H1 (cell line): ENCODE data around the gene CAMTA1. TPM values are rescaled to one million over a fixed set of nuclear protein-coding genes. Genes with fewer than 3 reads are reported as not detected.

Source experiments
- POU5F1 ChIP-seq: IDR thresholded peaks from 2 replicates; pipeline ENCODE4 v1.6.1; 2011; ENCODE audit warnings: low read depth, mild to moderate bottlenecking, low read length, moderate library complexity
- TAF7 ChIP-seq: optimal IDR thresholded peaks from 2 replicates; pipeline ENCODE3; 2011; ENCODE audit warnings: low read depth, mild to moderate bottlenecking, inconsistent platforms, low read length, moderate library complexity, borderline replicate concordance
- TBP ChIP-seq: IDR thresholded peaks from 2 replicates; pipeline ENCODE4 v1.6.1; 2011; ENCODE audit warnings: low read depth, low read length, improper control_type of control experiment
- polyA plus RNA-seq, 7 experiments: library from polyadenylated mRNA; depleted of rRNA in 3 of 7; stranded (reverse) in 5 of 7; unstranded in 2 of 7; fragments of >200 nt in 5 of 7; fragments of 200-250 nt in 2 of 7; gene quantifications; 1 replicate in 5 of 7; 2 replicates in 1 of 7; 4 replicates in 1 of 7; pipeline versions ENCODE4 v1.2.1 to v1.2.3, GENCODE V29; 2011 to 2013; ENCODE audit warnings: missing spikeins in 2 of 7, mixed read lengths in 2 of 7
- total RNA-seq: library from RNA; stranded (reverse); fragmentation: NEBNext Ultra II Directional; extraction: Animal tissue kit (Norgen Biotek cat#: 25700); gene quantifications from 2 replicates; pipeline ENCODE4 v1.2.1, GENCODE V29; 2021
- TF ChIP-seq, protein P1 (sequence below): fragments of 300-600 bp; sonication (generic); IDR thresholded peaks from 2 replicates; pipeline ENCODE4 v1.7.1; 2012; ENCODE audit warnings: low read length, moderate library complexity, mild to moderate bottlenecking, inconsistent platforms; ENCODE audit not compliant: insufficient replicate concordance
- TF ChIP-seq, protein P2 (sequence below): IDR thresholded peaks from 2 replicates; pipeline ENCODE4 v1.6.1; 2012; ENCODE audit warnings: inconsistent platforms
- TF ChIP-seq, protein P3 (sequence below), 3 experiments: IDR thresholded peaks; 1 replicate in 2 of 3; 2 replicates in 1 of 3; pipeline versions ENCODE4 v1.5.1 to v1.6.1; 2011; ENCODE audit warnings: low read length in 3 of 3, mild to moderate bottlenecking in 3 of 3, inconsistent platforms in 2 of 3, low read depth in 1 of 3, moderate library complexity in 1 of 3; ENCODE audit not compliant: insufficient read depth in 1 of 3; ENCODE audit errors: control extremely low read depth in 1 of 3

CAMTA1 gene
- total and polyA plus RNA-seq, 2 of the 8 experiments (the other 6 are each of a cell fraction or from before 2014, with no cell fraction given), result 65.0 to 119 TPM

GRCh38 chr1:7454052-7454815, 669.0 kb downstream of the CAMTA1 start (continued):
- TF ChIP-seq, protein P1, sequence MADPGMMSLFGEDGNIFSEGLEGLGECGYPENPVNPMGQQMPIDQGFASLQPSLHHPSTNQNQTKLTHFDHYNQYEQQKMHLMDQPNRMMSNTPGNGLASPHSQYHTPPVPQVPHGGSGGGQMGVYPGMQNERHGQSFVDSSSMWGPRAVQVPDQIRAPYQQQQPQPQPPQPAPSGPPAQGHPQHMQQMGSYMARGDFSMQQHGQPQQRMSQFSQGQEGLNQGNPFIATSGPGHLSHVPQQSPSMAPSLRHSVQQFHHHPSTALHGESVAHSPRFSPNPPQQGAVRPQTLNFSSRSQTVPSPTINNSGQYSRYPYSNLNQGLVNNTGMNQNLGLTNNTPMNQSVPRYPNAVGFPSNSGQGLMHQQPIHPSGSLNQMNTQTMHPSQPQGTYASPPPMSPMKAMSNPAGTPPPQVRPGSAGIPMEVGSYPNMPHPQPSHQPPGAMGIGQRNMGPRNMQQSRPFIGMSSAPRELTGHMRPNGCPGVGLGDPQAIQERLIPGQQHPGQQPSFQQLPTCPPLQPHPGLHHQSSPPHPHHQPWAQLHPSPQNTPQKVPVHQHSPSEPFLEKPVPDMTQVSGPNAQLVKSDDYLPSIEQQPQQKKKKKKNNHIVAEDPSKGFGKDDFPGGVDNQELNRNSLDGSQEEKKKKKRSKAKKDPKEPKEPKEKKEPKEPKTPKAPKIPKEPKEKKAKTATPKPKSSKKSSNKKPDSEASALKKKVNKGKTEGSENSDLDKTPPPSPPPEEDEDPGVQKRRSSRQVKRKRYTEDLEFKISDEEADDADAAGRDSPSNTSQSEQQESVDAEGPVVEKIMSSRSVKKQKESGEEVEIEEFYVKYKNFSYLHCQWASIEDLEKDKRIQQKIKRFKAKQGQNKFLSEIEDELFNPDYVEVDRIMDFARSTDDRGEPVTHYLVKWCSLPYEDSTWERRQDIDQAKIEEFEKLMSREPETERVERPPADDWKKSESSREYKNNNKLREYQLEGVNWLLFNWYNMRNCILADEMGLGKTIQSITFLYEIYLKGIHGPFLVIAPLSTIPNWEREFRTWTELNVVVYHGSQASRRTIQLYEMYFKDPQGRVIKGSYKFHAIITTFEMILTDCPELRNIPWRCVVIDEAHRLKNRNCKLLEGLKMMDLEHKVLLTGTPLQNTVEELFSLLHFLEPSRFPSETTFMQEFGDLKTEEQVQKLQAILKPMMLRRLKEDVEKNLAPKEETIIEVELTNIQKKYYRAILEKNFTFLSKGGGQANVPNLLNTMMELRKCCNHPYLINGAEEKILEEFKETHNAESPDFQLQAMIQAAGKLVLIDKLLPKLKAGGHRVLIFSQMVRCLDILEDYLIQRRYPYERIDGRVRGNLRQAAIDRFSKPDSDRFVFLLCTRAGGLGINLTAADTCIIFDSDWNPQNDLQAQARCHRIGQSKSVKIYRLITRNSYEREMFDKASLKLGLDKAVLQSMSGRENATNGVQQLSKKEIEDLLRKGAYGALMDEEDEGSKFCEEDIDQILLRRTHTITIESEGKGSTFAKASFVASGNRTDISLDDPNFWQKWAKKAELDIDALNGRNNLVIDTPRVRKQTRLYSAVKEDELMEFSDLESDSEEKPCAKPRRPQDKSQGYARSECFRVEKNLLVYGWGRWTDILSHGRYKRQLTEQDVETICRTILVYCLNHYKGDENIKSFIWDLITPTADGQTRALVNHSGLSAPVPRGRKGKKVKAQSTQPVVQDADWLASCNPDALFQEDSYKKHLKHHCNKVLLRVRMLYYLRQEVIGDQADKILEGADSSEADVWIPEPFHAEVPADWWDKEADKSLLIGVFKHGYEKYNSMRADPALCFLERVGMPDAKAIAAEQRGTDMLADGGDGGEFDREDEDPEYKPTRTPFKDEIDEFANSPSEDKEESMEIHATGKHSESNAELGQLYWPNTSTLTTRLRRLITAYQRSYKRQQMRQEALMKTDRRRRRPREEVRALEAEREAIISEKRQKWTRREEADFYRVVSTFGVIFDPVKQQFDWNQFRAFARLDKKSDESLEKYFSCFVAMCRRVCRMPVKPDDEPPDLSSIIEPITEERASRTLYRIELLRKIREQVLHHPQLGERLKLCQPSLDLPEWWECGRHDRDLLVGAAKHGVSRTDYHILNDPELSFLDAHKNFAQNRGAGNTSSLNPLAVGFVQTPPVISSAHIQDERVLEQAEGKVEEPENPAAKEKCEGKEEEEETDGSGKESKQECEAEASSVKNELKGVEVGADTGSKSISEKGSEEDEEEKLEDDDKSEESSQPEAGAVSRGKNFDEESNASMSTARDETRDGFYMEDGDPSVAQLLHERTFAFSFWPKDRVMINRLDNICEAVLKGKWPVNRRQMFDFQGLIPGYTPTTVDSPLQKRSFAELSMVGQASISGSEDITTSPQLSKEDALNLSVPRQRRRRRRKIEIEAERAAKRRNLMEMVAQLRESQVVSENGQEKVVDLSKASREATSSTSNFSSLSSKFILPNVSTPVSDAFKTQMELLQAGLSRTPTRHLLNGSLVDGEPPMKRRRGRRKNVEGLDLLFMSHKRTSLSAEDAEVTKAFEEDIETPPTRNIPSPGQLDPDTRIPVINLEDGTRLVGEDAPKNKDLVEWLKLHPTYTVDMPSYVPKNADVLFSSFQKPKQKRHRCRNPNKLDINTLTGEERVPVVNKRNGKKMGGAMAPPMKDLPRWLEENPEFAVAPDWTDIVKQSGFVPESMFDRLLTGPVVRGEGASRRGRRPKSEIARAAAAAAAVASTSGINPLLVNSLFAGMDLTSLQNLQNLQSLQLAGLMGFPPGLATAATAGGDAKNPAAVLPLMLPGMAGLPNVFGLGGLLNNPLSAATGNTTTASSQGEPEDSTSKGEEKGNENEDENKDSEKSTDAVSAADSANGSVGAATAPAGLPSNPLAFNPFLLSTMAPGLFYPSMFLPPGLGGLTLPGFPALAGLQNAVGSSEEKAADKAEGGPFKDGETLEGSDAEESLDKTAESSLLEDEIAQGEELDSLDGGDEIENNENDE, result no peak
- TF ChIP-seq, protein P2, sequence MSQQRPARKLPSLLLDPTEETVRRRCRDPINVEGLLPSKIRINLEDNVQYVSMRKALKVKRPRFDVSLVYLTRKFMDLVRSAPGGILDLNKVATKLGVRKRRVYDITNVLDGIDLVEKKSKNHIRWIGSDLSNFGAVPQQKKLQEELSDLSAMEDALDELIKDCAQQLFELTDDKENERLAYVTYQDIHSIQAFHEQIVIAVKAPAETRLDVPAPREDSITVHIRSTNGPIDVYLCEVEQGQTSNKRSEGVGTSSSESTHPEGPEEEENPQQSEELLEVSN, result 0 out of 2 replicates have a peak, but pooled peaks have one; percentile 38
- TF ChIP-seq TAF7, result no peak
- TF ChIP-seq POU5F1, result no peak
- TF ChIP-seq, protein P3, sequence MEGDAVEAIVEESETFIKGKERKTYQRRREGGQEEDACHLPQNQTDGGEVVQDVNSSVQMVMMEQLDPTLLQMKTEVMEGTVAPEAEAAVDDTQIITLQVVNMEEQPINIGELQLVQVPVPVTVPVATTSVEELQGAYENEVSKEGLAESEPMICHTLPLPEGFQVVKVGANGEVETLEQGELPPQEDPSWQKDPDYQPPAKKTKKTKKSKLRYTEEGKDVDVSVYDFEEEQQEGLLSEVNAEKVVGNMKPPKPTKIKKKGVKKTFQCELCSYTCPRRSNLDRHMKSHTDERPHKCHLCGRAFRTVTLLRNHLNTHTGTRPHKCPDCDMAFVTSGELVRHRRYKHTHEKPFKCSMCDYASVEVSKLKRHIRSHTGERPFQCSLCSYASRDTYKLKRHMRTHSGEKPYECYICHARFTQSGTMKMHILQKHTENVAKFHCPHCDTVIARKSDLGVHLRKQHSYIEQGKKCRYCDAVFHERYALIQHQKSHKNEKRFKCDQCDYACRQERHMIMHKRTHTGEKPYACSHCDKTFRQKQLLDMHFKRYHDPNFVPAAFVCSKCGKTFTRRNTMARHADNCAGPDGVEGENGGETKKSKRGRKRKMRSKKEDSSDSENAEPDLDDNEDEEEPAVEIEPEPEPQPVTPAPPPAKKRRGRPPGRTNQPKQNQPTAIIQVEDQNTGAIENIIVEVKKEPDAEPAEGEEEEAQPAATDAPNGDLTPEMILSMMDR (IDR thresholded peaks at IDR 0.05; ENCODE audit: control extremely low read depth in 1 of 3, insufficient read depth in 1 of 3, low read depth in 1 of 3, low read length in 3 of 3), result peak; percentile 36 to 51 (median 42); a peak in 3 of 4 replicates
- TF ChIP-seq TBP, result no peak
